Common myeloid progenitor, CD34-positive (primary cell): Measurements from ENCODE around the gene VPS26A.
A peak's percentile ranks its signal among the peaks of the same experiment; 100 is the strongest.

Source experiments
- CTCF ChIA-PET: fragments of 350-600 bp; sonication (Branson Sonifier 250); formaldehyde crosslinking; loops from one replicate; lab custom pipeline; 2021; ENCODE audit warnings: antibody characterized with exemption; lab: Charles Lee
- POLR2A ChIA-PET: fragments of 350-600 bp; sonication (Branson Sonifier 250); formaldehyde crosslinking; loops from one replicate; lab custom pipeline; 2021; ENCODE audit warnings: antibody characterized with exemption; lab: Charles Lee
- DNase-seq, 3 donors: peaks; one replicate each; pipeline versions ENCODE4 v3.0.0 to v3.0.0-alpha.2; 2013
- H3K27ac ChIP-seq, 2 experiments: 1 replicate in 1 of 2; 2 replicates in 1 of 2; pipeline ENCODE4 v1.7.0; 2013; ENCODE audit warnings: inconsistent platforms in 2 of 2, low read length in 2 of 2, mild to moderate bottlenecking in 2 of 2, low read depth in 1 of 2, moderate library complexity in 1 of 2; ENCODE audit not compliant: severe bottlenecking in 2 of 2, insufficient read depth in 1 of 2, poor library complexity in 1 of 2
- H3K27me3 ChIP-seq, 5 experiments: replicated peaks in 2 of 5; 1 replicate in 3 of 5; 2 replicates in 2 of 5; pipeline versions ENCODE4 v1.6.1 to v1.7.0; 2013; ENCODE audit warnings: low read length in 4 of 5, mild to moderate bottlenecking in 2 of 5, moderate library complexity in 2 of 5, inconsistent platforms in 1 of 5; ENCODE audit not compliant: insufficient read depth in 5 of 5, control insufficient read depth in 4 of 5
- H3K36me3 ChIP-seq, 4 experiments: 1 replicate in 2 of 4; 2 replicates in 2 of 4; pipeline versions ENCODE4 v1.6.1 to v1.7.0; 2013; ENCODE audit warnings: low read length in 3 of 4, control low read depth in 1 of 4, mild to moderate bottlenecking in 1 of 4; ENCODE audit not compliant: control insufficient read depth in 4 of 4, insufficient read depth in 4 of 4
- H3K4me1 ChIP-seq, 4 experiments: 1 replicate in 3 of 4; 2 replicates in 1 of 4; pipeline versions ENCODE4 v1.6.1 to v1.7.1; 2013; ENCODE audit warnings: low read length in 3 of 4, mild to moderate bottlenecking in 3 of 4, control low read depth in 1 of 4, inconsistent platforms in 1 of 4, moderate library complexity in 1 of 4; ENCODE audit not compliant: control insufficient read depth in 4 of 4, insufficient read depth in 4 of 4; ENCODE audit errors: control extremely low read depth in 1 of 4
- H3K4me3 ChIP-seq, 7 experiments: 1 replicate in 4 of 7; 2 replicates in 3 of 7; pipeline versions ENCODE4 v1.5.1 to v1.7.0; 2013; ENCODE audit warnings: mild to moderate bottlenecking in 7 of 7, low read length in 6 of 7, moderate library complexity in 6 of 7, inconsistent platforms in 2 of 7, low read depth in 2 of 7, control low read depth in 1 of 7; ENCODE audit not compliant: insufficient read depth in 4 of 7, control insufficient read depth in 1 of 7; ENCODE audit errors: extremely low read depth in 1 of 7
- H3K9me3 ChIP-seq, 5 experiments: 1 replicate in 4 of 5; 2 replicates in 1 of 5; pipeline versions ENCODE4 v1.6.1 to v1.7.1; 2013; ENCODE audit warnings: low read length in 4 of 5, mild to moderate bottlenecking in 2 of 5, inconsistent platforms in 1 of 5, low read depth in 1 of 5, moderate library complexity in 1 of 5; ENCODE audit not compliant: control insufficient read depth in 4 of 5, insufficient read depth in 2 of 5; ENCODE audit errors: control extremely low read depth in 1 of 5
- WGBS: methylation state at CpG from one replicate; pipeline ENCODE4 v1.1.5; 2013; ENCODE audit not compliant: insufficient coverage; 5-methylcytosine and 5-hydroxymethylcytosine counted together

The VPS26A gene

DNA sequence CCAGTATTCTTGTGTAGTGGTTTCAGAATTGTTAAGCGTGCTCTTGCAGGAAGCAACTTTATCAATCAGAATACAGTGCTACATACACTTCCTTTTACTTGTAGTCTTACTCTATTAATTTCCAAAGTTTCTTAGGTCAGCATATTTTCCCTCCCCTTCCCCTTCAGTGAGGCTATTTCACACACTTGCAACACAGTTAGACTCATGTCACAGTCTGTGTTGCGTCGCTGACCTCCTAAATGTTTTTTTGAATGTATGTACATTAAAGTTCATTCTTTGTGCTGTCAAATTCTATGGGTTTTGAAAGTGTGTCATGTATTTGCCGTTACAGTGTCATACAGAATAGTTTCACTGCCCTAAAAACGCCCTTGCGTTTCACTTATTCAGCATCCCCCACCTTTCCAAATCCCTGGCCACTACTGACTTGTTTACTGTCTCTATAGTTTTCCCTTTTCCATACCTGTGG lies 90.7 kb downstream of the VPS26A start:
- CTCF ChIA-PET = interaction anchor here (0.6 to 1.8 kb wide), 6 partner anchors 11 to 209 kb away, joined by 3 to 4 read pairs (median 4); no protein-coding TSS in a partner anchor
- Histone ChIP-seq H3K4me1 (peaks cover 0 to 19% (median 6%) of the 10 kb centered on the region in 4 experiments), H3K4me3 (no peak overlapping the region), H3K36me3 (peaks cover 0 to under 1% (median 0%) of the 10 kb centered on the region in 4 experiments), H3K27ac (no peak overlapping the region), H3K27me3 (peaks cover 0 to 10% (median 0%) of the 10 kb centered on the region in 5 experiments), H3K9me3 (peaks cover 0 to 8% (median 2%) of the 10 kb centered on the region in 5 experiments)
- DNase-seq = no peak
- WGBS = 93% methylated on average over 2 of the region's 6 CpGs
- POLR2A ChIA-PET = no interaction called here

DNA sequence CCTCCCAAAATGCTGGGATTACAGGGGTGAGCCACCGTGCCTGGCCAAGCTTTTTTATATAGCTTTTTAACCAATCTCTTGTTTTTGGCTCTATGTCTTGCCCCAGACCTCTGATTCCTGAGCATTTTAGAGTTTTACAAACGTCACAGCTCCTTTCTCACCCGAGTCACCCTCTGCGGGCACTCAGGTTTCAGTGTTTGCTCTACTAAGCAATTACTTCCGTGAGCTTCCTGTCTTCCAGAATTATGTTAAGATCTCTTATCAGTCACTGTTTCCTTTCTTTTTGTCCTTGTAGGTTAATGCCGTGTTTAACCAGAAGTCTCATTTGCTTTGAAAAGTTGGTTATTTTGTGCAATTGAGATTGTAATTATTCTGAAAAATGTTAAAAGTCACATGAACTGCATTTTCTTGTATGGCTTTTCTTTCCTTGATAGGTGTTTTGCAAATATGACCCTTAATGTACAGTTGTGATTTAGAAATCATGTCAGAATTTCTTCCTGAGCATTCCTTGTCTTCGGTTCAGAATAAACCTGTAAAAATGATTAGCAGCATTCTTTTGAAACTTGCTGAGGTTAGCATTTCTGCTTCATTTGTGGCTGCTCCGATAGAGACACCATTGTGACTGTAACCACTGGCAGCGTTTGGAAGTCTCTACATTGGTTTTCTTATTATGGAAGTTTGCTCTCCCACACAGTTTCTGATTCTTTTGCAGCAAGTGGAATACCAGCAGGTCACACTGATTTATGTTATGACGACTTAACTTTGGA lies 91.6 kb downstream of the VPS26A start:
- DNase-seq = peak in 2 of 3 donors; percentile 41 to 54
- Histone ChIP-seq H3K36me3 (no peaks in the 10 kb centered on the region), H3K4me1 (peaks cover 0 to 19% (median 6%) of the 10 kb centered on the region in 4 experiments), H3K27me3 (peaks cover 0 to 10% (median 0%) of the 10 kb centered on the region in 5 experiments), H3K4me3 (peak overlapping the region in 3 of 7 experiments; percentile 33 to 48 (median 37)), H3K27ac (no peak overlapping the region), H3K9me3 (peaks cover 0 to 8% (median 2%) of the 10 kb centered on the region in 5 experiments)
- POLR2A ChIA-PET = no interaction called here
- CTCF ChIA-PET = interaction anchor here (0.7 to 1.4 kb wide), 5 partner anchors 10 to 177 kb away, joined by 3 read pairs; no protein-coding TSS in a partner anchor
- 25% methylated on average over 10 of the region's 10 CpGs for WGBS

GRCh38 chr10:69216577-69217118 lies 92.7 kb downstream of the VPS26A start:
- Histone ChIP-seq H3K4me3 (no peak overlapping the region), H3K4me1 (peaks cover under 1 to 22% (median 7%) of the 10 kb centered on the region in 4 experiments), H3K36me3 (no peaks in the 10 kb centered on the region), H3K27me3 (peaks cover 0 to 10% (median 0%) of the 10 kb centered on the region in 5 experiments), H3K27ac (no peak overlapping the region), H3K9me3 (peaks cover 0 to 8% (median 2%) of the 10 kb centered on the region in 5 experiments)
- DNase-seq = no peak
- 98% methylated on average over 5 of the region's 11 CpGs for WGBS
- ChIA-PET CTCF (interaction anchor here (0.6 to 1.6 kb wide), 6 partner anchors 9 to 894 kb away, joined by 3 to 5 read pairs (median 4); no protein-coding TSS in a partner anchor), POLR2A (no interaction called here)

DNA sequence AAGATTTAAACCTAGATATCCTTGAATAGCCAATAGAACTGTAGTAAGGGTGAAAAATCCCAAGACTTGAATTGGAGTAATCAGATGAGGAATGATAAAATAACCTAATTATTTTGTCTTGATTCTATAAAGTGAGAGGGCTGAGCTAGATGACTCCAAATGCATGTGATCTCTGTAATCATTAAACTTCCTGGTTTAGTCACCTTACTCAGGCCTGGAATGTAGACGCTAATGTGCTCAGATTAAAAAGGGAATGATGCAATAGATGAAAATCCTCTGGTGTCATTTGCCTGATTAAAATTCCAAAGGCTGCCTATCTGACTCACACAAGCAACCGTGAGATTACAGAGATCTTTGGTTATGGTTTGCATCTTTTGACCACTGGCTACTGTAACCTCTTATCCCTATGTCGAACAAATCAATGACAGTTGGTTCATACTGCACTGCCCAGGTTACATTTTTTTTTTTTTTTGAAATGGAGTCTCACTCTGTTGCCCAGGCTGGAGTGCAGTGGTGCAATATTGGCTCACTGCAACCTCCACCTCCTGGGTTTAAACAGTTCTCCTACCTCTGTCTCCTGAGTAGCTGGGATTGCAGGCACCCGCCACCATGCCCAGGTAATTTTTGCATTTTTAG lies 93.3 kb downstream of the VPS26A start:
- DNase-seq = no peak
- no peak overlapping the region for H3K4me3 ChIP-seq
- H3K4me1 ChIP-seq = peaks cover 5 to 27% (median 10%) of the 10 kb centered on the region in 4 experiments
- H3K36me3 ChIP-seq = no peaks in the 10 kb centered on the region
- peaks cover 0 to 8% (median 2%) of the 10 kb centered on the region in 5 experiments for H3K9me3 ChIP-seq
- 95% methylated on average over 4 of the region's 4 CpGs for WGBS
- ChIA-PET CTCF (interaction anchor here (0.6 to 1.6 kb wide), 5 partner anchors 9 to 181 kb away, joined by 3 to 4 read pairs (median 3); no protein-coding TSS in a partner anchor), POLR2A (interaction anchor here (0.7 kb wide), 1 partner anchor 369 kb away, joined by 6 read pairs; no protein-coding TSS in a partner anchor)
- H3K27ac ChIP-seq = no peak overlapping the region
- H3K27me3 ChIP-seq = peaks cover 0 to 10% (median 0%) of the 10 kb centered on the region in 5 experiments

DNA sequence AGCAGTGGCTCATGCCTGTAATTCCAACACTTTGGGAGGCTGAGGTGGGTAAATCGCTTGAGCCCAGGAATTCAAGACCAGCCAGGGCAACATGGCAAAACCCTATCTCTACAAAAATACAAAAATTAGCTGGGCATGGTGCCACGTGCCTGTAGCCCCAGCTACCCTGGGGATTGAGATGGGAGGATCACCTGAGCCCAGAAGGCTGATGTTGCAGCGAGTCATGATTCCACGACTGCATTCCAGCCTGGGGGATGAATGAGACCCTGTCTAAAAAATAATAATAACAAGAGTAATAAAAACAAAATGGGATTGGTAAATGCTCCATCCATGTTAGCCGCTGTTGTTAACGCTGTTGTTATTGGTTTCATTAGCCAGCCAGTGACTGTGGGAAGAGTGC lies 94.9 kb downstream of the VPS26A start:
- Histone ChIP-seq H3K9me3 (peaks cover 0 to 6% (median 2%) of the 10 kb centered on the region in 5 experiments), H3K4me3 (no peak overlapping the region), H3K27me3 (peaks cover 0 to 10% (median 0%) of the 10 kb centered on the region in 5 experiments), H3K27ac (no peak overlapping the region), H3K36me3 (no peaks in the 10 kb centered on the region), H3K4me1 (peaks cover 5 to 38% (median 19%) of the 10 kb centered on the region in 4 experiments)
- DNase-seq = no peak
- ChIA-PET POLR2A (no interaction called here), CTCF (interaction anchor here (1.4 kb wide), 1 partner anchor 10 kb away, joined by 3 read pairs; no protein-coding TSS in a partner anchor)
- WGBS = 100% methylated on average over 1 of the region's 6 CpGs

- Histone ChIP-seq H3K9me3 (no peaks in the 10 kb centered on the region), H3K36me3 (no peaks in the 10 kb centered on the region), H3K4me3 (no peak within 1 kb of the TSS), H3K27ac (no peak within 1 kb of the TSS), H3K27me3 (peaks cover 0 to 6% (median 0%) of the 10 kb centered on the region in 5 experiments), H3K4me1 (peaks cover 5 to 36% (median 25%) of the 10 kb centered on the region in 4 experiments)
- ChIA-PET CTCF (interaction anchor here (0.9 to 1.2 kb wide), 2 partner anchors 9 to 13 kb away, joined by 3 to 4 read pairs; no protein-coding TSS in a partner anchor), POLR2A (interaction anchor here (1.2 kb wide), 1 partner anchor 214 kb away, joined by 3 read pairs; no protein-coding TSS in a partner anchor)
- no peak for DNase-seq
- WGBS = 99% methylated on average over 8 of the region's 8 CpGs
Observed at GRCh38 chr10:69220041-69220451, 96.1 kb downstream of the VPS26A start, which contains the start of gene HKDC1. Gene HKDC1 (plus strand): TSS chr10:69220332. CDS start chr10:69220436, 104 bp downstream.
